HT1080 (cell line): ENCODE results near the gene CDV3. TPM values are rescaled to one million over a fixed set of nuclear protein-coding genes. Genes with fewer than 3 reads are reported as not detected.

Experiments
- DNase-seq: peaks from one replicate; pipeline ENCODE4 v3.0.0-alpha.2; 2015; ENCODE audit warnings: low read depth
- total RNA-seq: library from RNA; depleted of rRNA; stranded (reverse); fragments of >200 nt; shearing (Covaris generic); gene quantifications from 2 replicates; pipeline ENCODE4 v1.2.3, GENCODE V29; 2014

CDV3 gene
- total RNA-seq, 1 experiment from 2014 or later, result 224 TPM

- DNase-seq, result peak; percentile 100
Observed at GRCh38 chr3:133568294-133569014, 5.0 kb upstream of the CDV3 start.

GRCh38 chr3:133570139-133570936 lies 3.1 kb upstream of the CDV3 start:
- peak; percentile 95 for DNase-seq

DNA sequence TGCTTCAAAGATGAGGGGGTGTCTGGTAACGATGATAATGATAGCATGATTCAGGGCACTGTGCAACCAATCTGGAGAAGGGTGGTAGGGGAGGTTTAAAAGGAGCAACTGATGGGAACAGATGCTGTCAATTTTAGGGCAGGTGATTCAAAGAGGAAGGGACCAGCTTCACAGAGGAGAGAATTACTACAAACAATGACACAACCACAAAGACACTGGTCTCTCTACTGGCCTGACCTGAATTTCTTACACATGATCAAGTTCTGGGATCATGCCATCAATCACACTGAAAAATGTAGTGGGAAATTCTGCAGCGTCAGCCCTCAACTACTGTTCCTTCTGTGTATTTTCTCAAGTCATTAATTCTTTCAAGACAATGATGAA lies 2.6 kb upstream of the CDV3 start:
- no peak for DNase-seq

DNA sequence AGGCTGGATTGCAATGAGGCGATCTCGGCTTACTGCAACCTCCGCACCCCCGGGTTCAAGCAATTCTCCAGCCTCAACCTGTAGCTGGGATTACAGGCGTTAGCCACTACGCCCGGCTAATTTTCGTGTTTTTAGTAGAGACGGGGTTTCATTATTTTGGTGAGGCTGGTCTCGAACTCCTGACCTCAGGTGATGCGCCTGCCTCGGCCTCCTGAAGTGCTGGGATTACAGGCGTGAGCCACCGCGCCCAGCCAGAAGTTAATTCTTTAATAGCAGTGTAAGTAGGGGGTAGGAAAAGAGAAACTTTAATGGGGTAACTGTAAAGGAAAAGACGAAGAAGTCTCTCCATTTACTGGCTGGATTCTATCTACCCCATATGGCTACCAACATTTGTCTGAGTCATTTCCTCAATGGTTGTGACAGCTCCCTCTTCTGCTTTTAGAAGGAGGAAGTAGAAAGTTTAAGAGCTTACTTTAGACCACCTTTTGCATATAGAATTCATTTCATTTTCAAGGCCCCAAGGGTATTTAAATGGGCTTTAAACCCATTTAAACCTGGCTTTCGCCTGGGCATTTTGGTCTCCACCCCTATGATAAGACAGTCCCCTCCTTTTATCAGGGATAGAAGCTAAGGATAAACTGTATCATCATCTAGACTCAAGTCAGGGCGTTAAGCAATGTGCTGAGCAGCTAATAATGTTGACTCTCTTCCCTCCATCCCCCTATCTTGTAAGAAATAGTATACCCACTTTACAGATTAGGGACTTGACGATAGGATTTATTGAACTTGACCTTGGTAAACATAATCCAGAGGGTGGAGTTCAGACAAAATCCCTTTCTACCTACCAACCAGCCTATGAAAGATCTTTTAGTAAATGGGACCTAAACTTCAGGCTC lies 1.1 kb upstream of the CDV3 start:
- peak; percentile 79 for DNase-seq

DNA sequence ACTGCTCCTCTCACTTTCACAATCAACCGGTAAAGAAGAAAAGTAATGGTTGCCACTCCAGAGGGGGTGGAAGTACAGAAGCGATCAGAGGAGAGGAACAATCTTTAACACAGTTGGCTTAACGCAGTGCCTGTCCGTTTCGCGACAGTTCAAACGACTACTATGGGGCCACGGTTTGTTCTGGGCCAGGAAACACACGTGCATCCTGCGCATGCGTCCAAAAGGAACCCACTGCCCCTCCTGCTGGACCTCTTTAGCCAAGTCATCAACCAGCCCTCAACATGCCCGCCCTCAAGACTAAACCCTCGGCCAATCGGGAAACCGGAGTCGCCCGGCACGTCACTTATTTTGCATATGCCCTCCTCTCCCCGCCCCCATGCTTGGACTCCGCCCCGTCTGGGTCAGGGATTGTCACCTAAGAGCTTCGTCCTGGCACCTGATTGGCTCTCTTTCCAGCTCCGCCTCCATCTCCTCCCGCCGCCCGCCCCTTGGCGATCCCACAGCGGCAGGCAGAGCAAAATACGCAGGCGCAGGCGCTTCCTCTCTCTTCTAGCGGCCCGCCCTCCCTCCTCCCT lies 345 bp upstream of the CDV3 start:
- DNase-seq, result peak; percentile 100

GRCh38 chr3:133574260-133574881 lies 885 bp downstream of the CDV3 start:
- peak; percentile 74 for DNase-seq

- no peak for DNase-seq
Observed at GRCh38 chr3:133575086-133575485, 1.6 kb downstream of the CDV3 start.

GRCh38 chr3:133576169-133576568 lies 2.7 kb downstream of the CDV3 start:
- DNase-seq, result no peak

GRCh38 chr3:133578548-133579191 lies 5.2 kb downstream of the CDV3 start:
- DNase-seq, result peak; percentile 77

DNA sequence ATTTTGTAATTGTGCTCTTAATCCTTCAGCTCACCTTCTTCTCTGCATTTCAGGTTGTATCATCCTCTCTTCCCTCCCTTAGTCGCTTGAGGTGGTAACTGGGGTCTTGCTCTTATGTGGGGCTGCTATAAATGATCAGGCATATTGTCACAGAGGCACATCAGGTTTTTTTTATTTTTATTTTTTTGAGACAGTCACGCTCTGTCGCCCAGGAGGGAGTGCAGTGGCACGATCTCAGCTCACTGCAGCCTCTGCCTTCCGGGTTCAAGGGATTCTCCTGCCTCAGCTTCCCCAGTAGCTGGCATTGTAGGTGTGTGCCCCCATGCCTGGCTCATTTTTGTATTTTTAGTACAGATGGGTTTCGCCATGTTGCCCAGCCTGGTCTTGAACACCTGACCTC lies 9.9 kb downstream of the CDV3 start:
- DNase-seq, result no peak

GRCh38 chr3:133588035-133588434 lies 14.5 kb downstream of the CDV3 start:
- DNase-seq, result no peak

DNA sequence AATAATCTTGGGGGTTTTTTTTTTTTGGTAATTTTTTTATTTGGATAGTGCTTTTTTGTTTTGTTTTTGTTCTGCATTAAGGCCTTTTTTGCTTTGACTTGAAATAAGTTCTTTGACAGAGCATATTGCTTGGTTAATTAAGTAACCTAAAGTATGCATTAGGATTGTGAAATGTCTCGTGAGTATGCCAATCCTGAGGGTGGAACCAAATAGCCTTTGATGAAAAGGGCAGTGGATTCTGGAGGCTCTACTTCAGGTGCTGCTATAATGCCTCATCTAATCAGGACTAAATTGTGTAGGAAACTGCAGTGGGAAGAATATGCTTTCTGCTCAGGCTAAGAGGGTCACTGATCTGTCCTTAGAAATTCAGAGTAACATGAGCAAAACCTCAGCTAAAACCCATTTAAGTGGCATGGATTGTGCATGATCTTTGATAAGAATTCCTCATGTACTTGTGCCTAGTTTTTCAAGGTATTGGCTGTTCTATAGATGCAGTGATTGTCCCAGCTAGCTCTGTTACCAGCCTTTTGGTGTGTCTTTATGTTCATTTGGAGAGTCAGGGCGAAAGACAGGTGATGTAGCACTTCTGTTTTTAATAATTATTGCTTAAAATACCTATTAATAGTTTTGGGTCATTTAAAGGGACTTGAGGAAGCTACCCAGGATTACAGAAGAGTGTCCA lies 15.4 kb downstream of the CDV3 start:
- DNase-seq, result no peak

- DNase-seq, result no peak
Observed at GRCh38 chr3:133589503-133589902, 16.0 kb downstream of the CDV3 start.

DNA sequence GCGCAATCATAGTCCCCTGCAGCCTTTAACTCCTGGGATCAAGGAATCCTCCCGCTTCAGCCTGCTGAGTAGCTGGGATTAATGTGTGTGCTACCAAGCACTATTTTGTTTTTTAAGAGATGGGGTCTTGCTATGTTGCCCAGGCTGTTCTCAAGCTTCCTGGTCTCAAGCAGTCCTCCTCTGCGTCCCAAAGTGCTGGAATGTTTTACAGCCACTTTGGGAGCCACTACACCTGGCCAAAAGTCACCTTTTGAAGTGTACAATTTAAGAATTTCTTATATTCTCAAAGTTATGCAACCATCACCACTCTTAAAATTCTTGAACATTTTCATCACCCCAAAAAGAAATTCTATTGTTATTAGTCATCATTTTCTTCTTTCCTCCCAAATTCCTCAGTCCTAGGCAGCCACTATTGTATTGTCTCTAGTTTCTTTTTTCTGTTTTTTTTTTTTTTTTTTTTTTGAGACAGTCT lies 17.8 kb downstream of the CDV3 start:
- peak; percentile 90 for DNase-seq

GRCh38 chr3:133592843-133593242 lies 19.4 kb downstream of the CDV3 start:
- no peak for DNase-seq

- DNase-seq, result no peak
Observed at GRCh38 chr3:133593243-133593642, 19.8 kb downstream of the CDV3 start.

DNA sequence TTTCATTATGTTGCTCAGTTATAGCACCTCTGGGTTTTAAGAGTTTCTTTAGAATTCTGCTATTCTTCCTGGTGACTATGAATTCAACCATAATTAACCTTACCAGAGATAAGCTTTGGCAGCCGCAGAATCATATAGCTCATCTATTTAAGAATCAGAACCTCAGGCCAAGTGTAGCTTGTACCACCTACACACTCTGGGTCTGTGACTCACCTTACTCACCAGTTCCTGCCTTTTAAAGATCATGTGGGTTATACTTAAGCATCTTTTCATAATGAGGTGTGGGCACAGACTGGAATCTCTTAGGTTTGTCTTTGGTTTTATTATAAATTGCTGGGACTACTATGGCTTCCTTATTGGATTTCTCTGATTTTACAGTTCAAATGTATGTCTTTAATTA lies 21.9 kb downstream of the CDV3 start:
- peak; percentile 60 for DNase-seq

DNA sequence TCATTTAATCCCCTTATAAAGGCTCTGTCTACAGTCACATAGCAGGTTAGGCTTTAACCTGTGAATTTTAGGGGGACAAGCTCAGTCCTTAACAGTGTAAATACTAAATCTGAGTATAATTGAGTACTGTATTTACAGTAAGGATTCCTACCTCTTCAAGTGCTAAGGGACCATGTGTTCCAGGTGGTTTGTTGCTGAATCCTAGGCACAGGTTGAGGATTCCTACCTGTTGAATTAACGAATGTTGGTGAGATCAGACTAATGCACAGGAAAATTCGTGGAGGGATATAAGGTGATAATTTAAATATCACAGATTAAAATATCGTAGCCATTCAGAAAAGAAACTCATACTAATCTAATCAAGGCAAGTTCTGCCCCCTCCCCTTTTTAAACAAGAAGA lies 24.9 kb downstream of the CDV3 start:
- no peak for DNase-seq

- no peak for DNase-seq
Observed at GRCh38 chr3:133599280-133599679, 25.8 kb downstream of the CDV3 start.

GRCh38 chr3:133600572-133601081 lies 27.1 kb downstream of the CDV3 start:
- DNase-seq, result no peak
